PC-3 (cell line): ENCODE measurements around the gene RPS6KA6. TPM values are rescaled to one million over a fixed set of nuclear protein-coding genes. Genes with fewer than 3 reads are reported as not detected.

Source experiments
- ATAC-seq: fragments of 200-7000 bp; cut with Tn5 transposase; 2 replicates; pipeline ENCODE4 v1.9.1; 2020; ENCODE audit warnings: mild to moderate bottlenecking, moderate library complexity
- BruUV-seq: library from RNA; stranded (reverse); fragments of 400-500 nt; replicated peaks from 2 replicates; lab custom pipeline; 2021; lab: Mats Ljungman, UMichigan
- CTCF ChIA-PET: fragments of 300-600 bp; sonication (Branson Sonifier 250); formaldehyde crosslinking; loops from one replicate; lab custom pipeline; 2022; ENCODE audit warnings: antibody characterized with exemption; lab: Charles Lee
- POLR2A ChIA-PET: fragments of 300-600 bp; sonication (Branson Sonifier 250); formaldehyde crosslinking; loops from one replicate; lab custom pipeline; 2022; ENCODE audit warnings: antibody characterized with exemption; ENCODE audit not compliant: unreplicated experiment; lab: Charles Lee
- DNase-seq: peaks from one replicate; pipeline ENCODE4 v3.0.0-alpha.2; 2015
- H2AFZ ChIP-seq: fragments of 300-600 bp; sonication (generic); 2 replicates; pipeline ENCODE4 v1.6.0; 2016; ENCODE audit warnings: antibody characterized with exemption, low read length
- H3F3A ChIP-seq: fragments of 300-600 bp; sonication (generic); one replicate; pipeline ENCODE4 v1.6.0; 2017; ENCODE audit warnings: antibody characterized with exemption, low read length, control low read depth, mild to moderate bottlenecking; ENCODE audit not compliant: unreplicated experiment
- H3K27ac ChIP-seq: fragments of 300-600 bp; sonication (generic); 2 replicates; pipeline ENCODE4 v1.5.1; 2016; ENCODE audit warnings: mild to moderate bottlenecking, low read length
- H3K27me3 ChIP-seq: fragments of 300-600 bp; sonication (generic); 2 replicates; pipeline ENCODE4 v1.6.1; 2016; ENCODE audit warnings: low read length, mixed read lengths
- H3K36me3 ChIP-seq: fragments of 300-600 bp; sonication (generic); 2 replicates; pipeline ENCODE4 v1.6.1; 2016; ENCODE audit warnings: low read depth, mixed run types, low read length, mixed read lengths
- H3K4me1 ChIP-seq: fragments of 300-600 bp; sonication (generic); 2 replicates; pipeline ENCODE4 v1.5.1; 2016; ENCODE audit warnings: low read length; ENCODE audit not compliant: insufficient read depth
- H3K4me2 ChIP-seq: fragments of 300-600 bp; sonication (generic); 2 replicates; pipeline ENCODE4 v1.6.0; 2016; ENCODE audit warnings: low read length
- H3K4me3 ChIP-seq: fragments of 300-600 bp; sonication (generic); 2 replicates; pipeline ENCODE4 v1.5.1; 2016; ENCODE audit warnings: mild to moderate bottlenecking, low read length, mixed read lengths
- H3K79me2 ChIP-seq: fragments of 300-600 bp; sonication (generic); 2 replicates; pipeline ENCODE4 v1.6.1; 2017; ENCODE audit warnings: low read length, mixed read lengths
- H3K9ac ChIP-seq: fragments of 300-600 bp; sonication (generic); 2 replicates; pipeline ENCODE4 v1.6.0; 2016; ENCODE audit warnings: mild to moderate bottlenecking, low read length
- H3K9me2 ChIP-seq: fragments of 300-600 bp; sonication (generic); replicated peaks from 2 replicates; pipeline ENCODE4 v1.6.1; 2016; ENCODE audit warnings: mixed run types, low read length, mixed read lengths
- H3K9me3 ChIP-seq: fragments of 300-600 bp; sonication (generic); 2 replicates; pipeline ENCODE4 v1.6.1; 2016; ENCODE audit warnings: low read length, mixed read lengths
- H4K20me1 ChIP-seq: fragments of 300-600 bp; sonication (generic); 2 replicates; pipeline ENCODE4 v1.6.1; 2016; ENCODE audit warnings: low read length, mixed read lengths
- CTCF ChIP-seq: fragments of 300-600 bp; sonication (generic); conservative IDR thresholded peaks from 2 replicates; pipeline ENCODE4 v1.5.1; 2017; ENCODE audit warnings: antibody characterized with exemption, low read depth, mild to moderate bottlenecking, low read length
- EZH2 ChIP-seq: fragments of 300-600 bp; sonication (generic); IDR thresholded peaks from one replicate; pipeline ENCODE4 v1.6.1; 2017; ENCODE audit warnings: antibody characterized with exemption, mild to moderate bottlenecking, low read length; ENCODE audit not compliant: unreplicated experiment
- EZH2phosphoT487 ChIP-seq: fragments of 300-600 bp; sonication (generic); IDR thresholded peaks from 2 replicates; pipeline ENCODE4 v1.6.1; 2018; ENCODE audit warnings: mild to moderate bottlenecking, antibody characterized with exemption, low read length, borderline replicate concordance
- intact Hi-C: fragments of 100-400 bp; cut with micrococcal nuclease; formaldehyde crosslinking; loops from 2 replicates; pipeline ENCODE4 v1.9.0; 2023
- total RNA-seq: library from RNA; depleted of rRNA; stranded (reverse); fragments of >200 nt; gene quantifications from 2 replicates; pipeline ENCODE4 v1.2.3, GENCODE V29; 2014

Gene RPS6KA6
- total RNA-seq, 1 experiment from 2014 or later, result 3.6 TPM

- Histone ChIP-seq H3K4me1 (no peaks in the 10 kb centered on the region), H3K27me3 (no peaks in the 10 kb centered on the region), H3K9me2 (no peaks in the 10 kb centered on the region), H2AFZ (no peak overlapping the region), H3K27ac (no peak overlapping the region), H3K4me3 (no peak overlapping the region), H3F3A (no peaks in the 10 kb centered on the region), H3K9ac (no peak overlapping the region), H4K20me1 (no peaks in the 10 kb centered on the region), H3K79me2 (no peaks in the 10 kb centered on the region), H3K9me3 (no peaks in the 10 kb centered on the region), H3K4me2 (no peak overlapping the region), H3K36me3 (no peaks in the 10 kb centered on the region)
- ChIA-PET CTCF (no interaction called here), POLR2A (no interaction called here)
- intact Hi-C loops, result loop anchor here (10.0 kb wide), 1 partner anchor 140 kb away; no protein-coding TSS in a partner anchor
- ATAC-seq (no peak), DNase-seq (no peak)
- BruUV-seq, result no TSS peak
- no peak for TF ChIP-seq CTCF
- TF ChIP-seq EZH2phosphoT487, result no peak
- no peak for TF ChIP-seq EZH2
Observed at GRCh38 chrX:84205276-84205675, 17.3 kb upstream of the RPS6KA6 start.

- ChIA-PET CTCF (no interaction called here), POLR2A (no interaction called here)
- H3K9ac ChIP-seq, result no peak overlapping the region
- no peak overlapping the region for H2AFZ ChIP-seq
- H3F3A ChIP-seq, result no peaks in the 10 kb centered on the region
- H3K27ac ChIP-seq, result no peak overlapping the region
- H3K9me2 ChIP-seq, result no peaks in the 10 kb centered on the region
- no peaks in the 10 kb centered on the region for H3K27me3 ChIP-seq
- DNase-seq (no peak), ATAC-seq (no peak)
- intact Hi-C loops, result loop anchor here (10.0 kb wide), 1 partner anchor 145 kb away; no protein-coding TSS in a partner anchor
- no TSS peak for BruUV-seq
- H3K9me3 ChIP-seq, result no peaks in the 10 kb centered on the region
- no peak overlapping the region for H3K4me3 ChIP-seq
- H3K79me2 ChIP-seq, result no peaks in the 10 kb centered on the region
- H3K4me1 ChIP-seq, result no peaks in the 10 kb centered on the region
- H4K20me1 ChIP-seq, result no peaks in the 10 kb centered on the region
- no peaks in the 10 kb centered on the region for H3K36me3 ChIP-seq
- no peak for TF ChIP-seq CTCF
- no peak for TF ChIP-seq EZH2
- TF ChIP-seq EZH2phosphoT487, result no peak
- H3K4me2 ChIP-seq, result no peak overlapping the region
Observed at GRCh38 chrX:84199688-84200087, 11.7 kb upstream of the RPS6KA6 start.

DNA sequence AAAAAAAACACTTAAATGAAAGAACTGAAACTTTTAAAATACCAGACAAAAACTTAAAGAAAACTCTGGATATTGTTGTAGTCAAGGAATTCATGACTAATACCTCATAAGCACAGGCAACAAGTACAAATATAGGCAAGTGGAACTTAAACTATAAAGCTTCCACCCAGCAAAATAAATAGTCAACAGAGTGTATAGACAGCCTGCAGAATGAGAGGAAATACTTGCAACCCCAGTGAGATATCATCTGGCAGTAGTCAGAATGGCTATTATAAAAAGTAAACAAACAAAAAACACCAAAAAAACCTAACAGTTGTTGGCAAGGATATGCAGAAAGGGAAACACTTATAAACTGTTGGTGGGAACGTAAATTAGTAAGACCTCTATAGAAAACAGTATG is 9.6 kb upstream of the RPS6KA6 start:
- Histone ChIP-seq H3K4me1 (no peaks in the 10 kb centered on the region), H3K9me2 (no peaks in the 10 kb centered on the region), H4K20me1 (no peaks in the 10 kb centered on the region), H3K27me3 (no peaks in the 10 kb centered on the region), H3K4me3 (no peak overlapping the region), H3K36me3 (no peaks in the 10 kb centered on the region), H3K9ac (no peak overlapping the region), H3K27ac (no peak overlapping the region), H3K4me2 (no peak overlapping the region), H3F3A (no peaks in the 10 kb centered on the region), H3K79me2 (no peaks in the 10 kb centered on the region), H2AFZ (no peak overlapping the region), H3K9me3 (no peaks in the 10 kb centered on the region)
- ChIA-PET CTCF (no interaction called here), POLR2A (no interaction called here)
- intact Hi-C loops, result no loop called here
- TF ChIP-seq EZH2phosphoT487, result no peak
- TF ChIP-seq CTCF, result no peak
- no peak for TF ChIP-seq EZH2
- ATAC-seq, result peak; percentile 93
- BruUV-seq, result no TSS peak
- DNase-seq, result peak; percentile 7
